HCT116 (cell line): ENCODE data around the gene TMEM178A. TPM values are rescaled to one million over a fixed set of nuclear protein-coding genes. Genes with fewer than 3 reads are reported as not detected.

Source experiments
- ATAC-seq: fragments of 200-7000 bp; cut with Tn5 transposase; 2 replicates; pipeline ENCODE4 v1.9.1; 2020; ENCODE audit warnings: mild to moderate bottlenecking, moderate library complexity
- BruUV-seq: library from RNA; stranded (reverse); fragments of 400-500 nt; replicated peaks from 2 replicates; lab custom pipeline; 2021; lab: Mats Ljungman, UMichigan
- CTCF ChIA-PET: fragments of 300-600 bp; sonication (Branson Sonifier 250); formaldehyde crosslinking; loops from one replicate; lab custom pipeline; 2021; ENCODE audit warnings: antibody characterized with exemption; lab: Charles Lee
- POLR2A ChIA-PET: fragments of 300-600, 350-600 bp; sonication (Branson Sonifier 250); formaldehyde crosslinking; loops from one replicate; lab custom pipeline; 2021; ENCODE audit warnings: antibody characterized with exemption; lab: Charles Lee
- RAD21 ChIA-PET, 2 experiments: fragments of 300-600 bp; sonication (Branson Sonifier 250); formaldehyde crosslinking; loops; one replicate each; lab custom pipeline; 2023; ENCODE audit warnings: low total read pairs in 2 of 2; ENCODE audit not compliant: uncharacterized antibody in 2 of 2, unreplicated experiment in 2 of 2, low non-redundant PET in 1 of 2; lab: Charles Lee
- DNase-seq: peaks from one replicate; pipeline ENCODE4 v3.0.0-alpha.2; 2010; ENCODE audit warnings: low read depth, low spot score
- H2AFZ ChIP-seq: fragments of 200-600 bp; shearing (Covaris generic), sonication (generic); 2 replicates; pipeline ENCODE4 v1.6.1; 2017; ENCODE audit warnings: low read depth, mixed run types, mixed read lengths, antibody characterized with exemption, low read length; ENCODE audit not compliant: poor library complexity, severe bottlenecking
- H3K27ac ChIP-seq: 2 replicates; pipeline ENCODE4 v1.5.1; 2012; ENCODE audit warnings: low read depth, low read length
- H3K27me3 ChIP-seq: fragments of 200-600 bp; sonication (generic); 2 replicates; pipeline ENCODE4 v1.6.1; 2016; ENCODE audit warnings: mixed run types, low read length, mixed read lengths; ENCODE audit not compliant: insufficient read depth
- H3K36me3 ChIP-seq, 2 experiments: fragments of 200-500 bp in 1 of 2; fragments of 200-600 bp in 1 of 2; sonication (Bioruptor generic) in 1 of 2; sonication (generic) in 1 of 2; 2 replicates each; pipeline versions ENCODE4 v1.5.1 to v1.6.1; 2014 to 2016; ENCODE audit warnings: low read length in 2 of 2, inconsistent platforms in 1 of 2, mixed read lengths in 1 of 2, mixed run types in 1 of 2; ENCODE audit not compliant: insufficient read depth in 2 of 2, control insufficient read depth in 1 of 2
- H3K4me1 ChIP-seq, 2 experiments: fragments of 200-600 bp in 1 of 2; sonication (generic) in 1 of 2; 2 replicates each; pipeline versions ENCODE4 v1.5.1 to v1.6.1; 2012 to 2017; ENCODE audit warnings: low read length in 2 of 2, inconsistent platforms in 1 of 2, mild to moderate bottlenecking in 1 of 2, mixed read lengths in 1 of 2, mixed run types in 1 of 2, moderate library complexity in 1 of 2; ENCODE audit not compliant: insufficient read depth in 2 of 2, control insufficient read depth in 1 of 2
- H3K4me2 ChIP-seq: fragments of 200-600 bp; sonication (generic); 2 replicates; pipeline ENCODE4 v1.6.1; 2017; ENCODE audit warnings: mixed run types, low read length, mixed read lengths
- H3K4me3 ChIP-seq, 2 experiments: fragments of 200-600 bp in 1 of 2; sonication (generic) in 1 of 2; replicated peaks in 1 of 2; 2 replicates each; pipeline ENCODE4 v1.5.1; 2011 to 2016; ENCODE audit warnings: low read length in 2 of 2, control low read depth in 1 of 2, low read depth in 1 of 2, mild to moderate bottlenecking in 1 of 2, mixed read lengths in 1 of 2, mixed run types in 1 of 2
- H3K79me2 ChIP-seq: fragments of 200-600 bp; sonication (generic); 2 replicates; pipeline ENCODE4 v1.6.1; 2017; ENCODE audit warnings: mild to moderate bottlenecking, mixed run types, low read length, moderate library complexity, mixed read lengths; ENCODE audit not compliant: insufficient read depth
- H3K9ac ChIP-seq: fragments of 200-600 bp; sonication (generic); 2 replicates; pipeline ENCODE4 v1.6.1; 2016; ENCODE audit warnings: low read length, mixed read lengths
- H3K9me2 ChIP-seq: fragments of 200-600 bp; sonication (generic), shearing (Covaris generic); 2 replicates; pipeline ENCODE4 v1.6.1; 2017; ENCODE audit warnings: mixed run types, mild to moderate bottlenecking, moderate library complexity; ENCODE audit not compliant: insufficient read depth
- H3K9me3 ChIP-seq, 2 experiments: fragments of 200-500 bp in 1 of 2; fragments of 200-600 bp in 1 of 2; sonication (Bioruptor generic) in 1 of 2; sonication (generic) in 1 of 2; 2 replicates each; pipeline ENCODE4 v1.6.1; 2014 to 2017; ENCODE audit warnings: low read length in 2 of 2, mixed read lengths in 2 of 2, inconsistent platforms in 1 of 2, low read depth in 1 of 2, mild to moderate bottlenecking in 1 of 2, mixed run types in 1 of 2, moderate library complexity in 1 of 2; ENCODE audit not compliant: control insufficient read depth in 1 of 2, insufficient read depth in 1 of 2
- H4K20me1 ChIP-seq: fragments of 200-600 bp; sonication (generic), shearing (Covaris generic); 2 replicates; pipeline ENCODE4 v1.6.1; 2017; ENCODE audit warnings: mixed run types, mild to moderate bottlenecking, moderate library complexity; ENCODE audit not compliant: insufficient read depth
- ATF3 ChIP-seq: IDR thresholded peaks from 2 replicates; pipeline ENCODE4 v1.6.1; 2012
- CBX3 ChIP-seq: IDR thresholded peaks from 2 replicates; pipeline ENCODE4 v1.6.1; 2012; ENCODE audit warnings: low read depth
- CTCF ChIP-seq, 3 experiments: fragments of 200-600 bp in 1 of 3; sonication (generic) in 1 of 3; IDR thresholded peaks in 2 of 3; conservative IDR thresholded peaks in 1 of 3; 2 replicates each; pipeline ENCODE4 v1.5.1; 2012 to 2017; ENCODE audit warnings: low read depth in 2 of 3, low read length in 2 of 3, antibody characterized with exemption in 1 of 3, borderline replicate concordance in 1 of 3, control low read depth in 1 of 3, mild to moderate bottlenecking in 1 of 3, mixed read lengths in 1 of 3, mixed run types in 1 of 3, moderate library complexity in 1 of 3; ENCODE audit not compliant: insufficient read depth in 1 of 3
- FOSL1 ChIP-seq: IDR thresholded peaks from 2 replicates; pipeline ENCODE4 v1.6.1; 2012; ENCODE audit warnings: low read depth
- MAX ChIP-seq: IDR thresholded peaks from 2 replicates; pipeline ENCODE4 v1.6.1; 2012
- RAD21 ChIP-seq: IDR thresholded peaks from 2 replicates; pipeline ENCODE4 v1.6.1; 2012; ENCODE audit warnings: low read depth, mild to moderate bottlenecking
- REST ChIP-seq: IDR thresholded peaks from 2 replicates; pipeline ENCODE4 v1.6.1; 2012; ENCODE audit warnings: low read depth
- SRF ChIP-seq: IDR thresholded peaks from 2 replicates; pipeline ENCODE4 v1.6.1; 2012; ENCODE audit warnings: low read depth
- ZBTB33 ChIP-seq: IDR thresholded peaks from 2 replicates; pipeline ENCODE4 v1.6.1; 2011; ENCODE audit warnings: mild to moderate bottlenecking, low read length, moderate library complexity; ENCODE audit not compliant: insufficient replicate concordance; ENCODE audit errors: extremely low read depth
- intact Hi-C: fragments of 100-400 bp; cut with micrococcal nuclease; formaldehyde crosslinking; loops from 2 replicates; pipeline ENCODE4 v1.10.0; 2022
- total RNA-seq: library from RNA; stranded (reverse); gene quantifications from one replicate; pipeline ENCODE4 v1.2.1, GENCODE V29; 2021; ENCODE audit not compliant: unreplicated experiment

TMEM178A gene
- total RNA-seq, 1 experiment from 2014 or later: 1.3 TPM

GRCh38 chr2:39728941-39729351, 63.2 kb downstream of the TMEM178A start:
- Histone ChIP-seq H3K36me3 (no peaks in the 10 kb centered on the region), H2AFZ (no peak overlapping the region), H3K9me3 (no peaks in the 10 kb centered on the region), H3K4me2 (no peak overlapping the region), H3K9ac (no peak overlapping the region), H3K27ac (no peak overlapping the region), H3K4me1 (0 out of 4 replicates have a peak, but pooled peaks cover 0 to under 1% of the 10 kb centered on the region in 2 experiments), H3K79me2 (peaks cover under 1% of the 10 kb centered on the region; the same call in 1 of the 2 replicates), H3K4me3 (no peak overlapping the region), H3K9me2 (no peaks in the 10 kb centered on the region), H3K27me3 (no peaks in the 10 kb centered on the region), H4K20me1 (no peaks in the 10 kb centered on the region)
- DNase-seq (peak; percentile 2), ATAC-seq (peak; percentile 84)
- BruUV-seq: no TSS peak
- intact Hi-C loops: loop anchor here (1.0 to 10.0 kb wide), 3 partner anchors 216 to 664 kb away; no protein-coding TSS in a partner anchor
- CTCF ChIA-PET: interaction anchor here (0.6 to 3.6 kb wide), 8 partner anchors 10 to 994 kb away, joined by 3 to 22 read pairs (median 4); no protein-coding TSS in a partner anchor
- POLR2A ChIA-PET: no interaction called here
- RAD21 ChIA-PET: no interaction called here
- peak; percentile 55 to 92 (median 89) for TF ChIP-seq CTCF (IDR thresholded peaks at IDR 0.05 in 2 of 3, conservative IDR thresholded peaks at IDR 0.05 in 1 of 3; ENCODE audit: borderline replicate concordance in 1 of 3, insufficient read depth in 1 of 3, low read depth in 2 of 3, low read length in 2 of 3)
- peak; percentile 69 for TF ChIP-seq RAD21
- TF ChIP-seq SRF: no peak

GRCh38 chr2:39730276-39730675, 64.6 kb downstream of the TMEM178A start:
- H3K4me1 ChIP-seq: no peaks in the 10 kb centered on the region
- no peak overlapping the region for H3K27ac ChIP-seq
- ATAC-seq (no peak), DNase-seq (no peak)
- H3K9ac ChIP-seq: no peak overlapping the region
- H2AFZ ChIP-seq: no peak overlapping the region
- H3K79me2 ChIP-seq: peaks cover 7% of the 10 kb centered on the region; the same call in 1 of the 2 replicates
- no TSS peak for BruUV-seq
- no peak overlapping the region for H3K4me2 ChIP-seq
- no peak overlapping the region for H3K4me3 ChIP-seq
- no peaks in the 10 kb centered on the region for H3K9me2 ChIP-seq
- CTCF ChIA-PET: interaction anchor here (0.7 to 3.6 kb wide), 17 partner anchors 10 to 783 kb away, joined by 3 to 22 read pairs (median 3); no protein-coding TSS in a partner anchor
- POLR2A ChIA-PET: no interaction called here
- intact Hi-C loops: loop anchor here (5.0 kb wide), 1 partner anchor 498 kb away; no protein-coding TSS in a partner anchor
- no peaks in the 10 kb centered on the region for H3K9me3 ChIP-seq
- RAD21 ChIA-PET: no interaction called here
- H3K36me3 ChIP-seq: peaks cover 0 to 7% of the 10 kb centered on the region in 2 experiments; a peak in 2 of 4 replicates
- H4K20me1 ChIP-seq: no peaks in the 10 kb centered on the region; the same call in 1 of the 2 replicates
- H3K27me3 ChIP-seq: no peaks in the 10 kb centered on the region
- TF ChIP-seq REST (no peak), ATF3 (no peak), SRF (no peak), ZBTB33 (no peak), MAX (no peak), CBX3 (no peak), FOSL1 (no peak)
